ENCODE results near the gene CCDC142.

The CCDC142 gene

DNA sequence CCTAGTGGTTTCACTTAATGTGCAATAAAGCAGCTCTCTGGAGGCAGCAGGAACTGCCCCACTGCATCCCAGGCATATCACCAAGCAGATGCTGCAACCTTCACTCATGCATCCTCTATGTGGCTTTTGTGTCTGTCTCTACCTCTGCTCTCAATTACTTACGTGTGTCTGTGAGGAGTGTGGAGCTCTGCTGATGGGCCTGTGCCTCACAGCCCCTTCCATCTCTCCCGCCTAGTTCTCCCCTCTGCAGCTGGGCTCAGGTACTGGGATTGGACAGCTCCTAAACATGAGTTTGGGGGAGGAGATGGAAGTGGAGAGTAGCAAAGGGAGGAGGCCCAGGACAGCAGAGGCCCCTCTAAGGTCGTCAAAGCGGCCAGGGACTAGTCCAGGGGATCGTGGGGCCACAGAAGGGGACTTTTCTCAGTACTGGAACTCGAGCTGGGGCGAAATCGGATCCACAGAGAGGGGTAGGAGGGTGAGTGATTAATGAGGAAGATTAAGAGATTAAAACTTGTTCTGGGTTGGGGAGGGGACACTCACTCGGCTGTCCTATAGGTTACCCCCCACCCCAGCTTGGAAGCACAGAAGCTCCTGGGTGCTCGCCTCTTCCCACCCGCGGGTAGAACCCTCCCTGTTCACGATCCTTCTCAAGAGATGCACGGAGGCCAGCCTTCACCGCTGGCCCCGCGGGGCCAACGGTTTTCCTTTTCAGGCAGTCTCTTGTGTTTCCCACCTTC, 18.7 kb upstream of the CCDC142 start:
- H3K4me3 ChIP-seq (replicated peaks in 1 of 2; ENCODE audit: low read depth in 2 of 2, low read length in 2 of 2), result peak overlapping the region in 1 of 2 donors; percentile 69
- no peak for DNase-seq (ENCODE audit: low read depth in 2 of 2)
- TF ChIP-seq, protein P1, sequence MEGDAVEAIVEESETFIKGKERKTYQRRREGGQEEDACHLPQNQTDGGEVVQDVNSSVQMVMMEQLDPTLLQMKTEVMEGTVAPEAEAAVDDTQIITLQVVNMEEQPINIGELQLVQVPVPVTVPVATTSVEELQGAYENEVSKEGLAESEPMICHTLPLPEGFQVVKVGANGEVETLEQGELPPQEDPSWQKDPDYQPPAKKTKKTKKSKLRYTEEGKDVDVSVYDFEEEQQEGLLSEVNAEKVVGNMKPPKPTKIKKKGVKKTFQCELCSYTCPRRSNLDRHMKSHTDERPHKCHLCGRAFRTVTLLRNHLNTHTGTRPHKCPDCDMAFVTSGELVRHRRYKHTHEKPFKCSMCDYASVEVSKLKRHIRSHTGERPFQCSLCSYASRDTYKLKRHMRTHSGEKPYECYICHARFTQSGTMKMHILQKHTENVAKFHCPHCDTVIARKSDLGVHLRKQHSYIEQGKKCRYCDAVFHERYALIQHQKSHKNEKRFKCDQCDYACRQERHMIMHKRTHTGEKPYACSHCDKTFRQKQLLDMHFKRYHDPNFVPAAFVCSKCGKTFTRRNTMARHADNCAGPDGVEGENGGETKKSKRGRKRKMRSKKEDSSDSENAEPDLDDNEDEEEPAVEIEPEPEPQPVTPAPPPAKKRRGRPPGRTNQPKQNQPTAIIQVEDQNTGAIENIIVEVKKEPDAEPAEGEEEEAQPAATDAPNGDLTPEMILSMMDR (IDR thresholded peaks at IDR 0.05; ENCODE audit: low read depth, low read length), result no peak

DNA sequence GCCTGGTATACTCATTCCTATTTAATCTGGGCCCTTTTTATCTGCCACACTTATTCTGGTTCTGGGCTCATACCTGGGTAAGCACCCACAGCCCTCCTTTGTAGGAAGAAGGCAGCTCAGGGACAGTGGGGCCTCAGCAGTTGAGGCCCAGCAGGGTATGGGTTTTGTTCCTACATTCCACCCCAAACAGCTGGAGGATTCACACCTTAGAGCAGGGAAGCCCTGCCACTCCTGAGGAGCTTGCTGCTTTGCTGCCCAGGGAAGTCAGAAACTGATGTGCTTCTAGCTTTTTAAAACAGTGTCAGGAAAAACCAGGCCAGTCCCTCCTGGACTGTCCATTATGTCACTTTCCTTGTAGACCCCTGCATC, 17.8 kb upstream of the CCDC142 start:
- no peak overlapping the region for H3K4me3 ChIP-seq (replicated peaks in 1 of 2; ENCODE audit: low read depth in 2 of 2, low read length in 2 of 2)
- TF ChIP-seq, protein P1 (IDR thresholded peaks at IDR 0.05; ENCODE audit: low read depth, low read length), result no peak
- DNase-seq (ENCODE audit: low read depth in 2 of 2), result no peak

DNA sequence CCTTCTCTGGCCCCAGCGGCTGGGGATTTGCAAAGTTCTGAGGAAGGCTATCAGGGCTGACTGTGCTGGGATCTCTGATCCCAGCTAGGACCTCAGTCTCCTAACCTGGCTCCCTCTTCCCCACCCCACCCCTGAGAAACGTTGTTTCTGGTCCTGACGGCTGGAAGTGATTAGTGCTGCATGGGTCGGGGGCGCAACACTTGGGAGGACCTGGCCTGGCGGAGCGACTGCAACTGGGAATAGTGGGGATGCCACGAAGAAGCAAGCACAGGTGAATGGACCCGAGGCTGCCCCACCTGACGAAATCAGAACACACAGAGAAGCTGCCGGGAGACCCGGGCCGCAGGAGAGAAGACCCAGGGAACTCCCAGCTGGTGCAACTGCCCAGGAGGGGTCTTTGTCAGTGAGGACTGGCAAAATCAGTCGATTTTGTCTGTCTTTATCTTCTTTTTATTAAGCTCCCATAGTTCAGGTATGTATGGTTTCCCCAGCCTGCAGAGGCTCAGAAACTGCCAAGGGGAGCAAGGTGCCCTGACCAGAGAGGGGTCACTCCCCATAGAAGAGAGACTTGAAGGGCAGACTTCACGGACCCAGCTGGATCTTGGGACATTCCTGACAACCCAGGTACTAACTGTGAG, 17.3 kb upstream of the CCDC142 start:
- TF ChIP-seq, protein P1 (IDR thresholded peaks at IDR 0.05; ENCODE audit: low read depth, low read length), result no peak
- DNase-seq (ENCODE audit: low read depth in 2 of 2), result no peak
- no peak overlapping the region for H3K4me3 ChIP-seq (replicated peaks in 1 of 2; ENCODE audit: low read depth in 2 of 2, low read length in 2 of 2)

DNA sequence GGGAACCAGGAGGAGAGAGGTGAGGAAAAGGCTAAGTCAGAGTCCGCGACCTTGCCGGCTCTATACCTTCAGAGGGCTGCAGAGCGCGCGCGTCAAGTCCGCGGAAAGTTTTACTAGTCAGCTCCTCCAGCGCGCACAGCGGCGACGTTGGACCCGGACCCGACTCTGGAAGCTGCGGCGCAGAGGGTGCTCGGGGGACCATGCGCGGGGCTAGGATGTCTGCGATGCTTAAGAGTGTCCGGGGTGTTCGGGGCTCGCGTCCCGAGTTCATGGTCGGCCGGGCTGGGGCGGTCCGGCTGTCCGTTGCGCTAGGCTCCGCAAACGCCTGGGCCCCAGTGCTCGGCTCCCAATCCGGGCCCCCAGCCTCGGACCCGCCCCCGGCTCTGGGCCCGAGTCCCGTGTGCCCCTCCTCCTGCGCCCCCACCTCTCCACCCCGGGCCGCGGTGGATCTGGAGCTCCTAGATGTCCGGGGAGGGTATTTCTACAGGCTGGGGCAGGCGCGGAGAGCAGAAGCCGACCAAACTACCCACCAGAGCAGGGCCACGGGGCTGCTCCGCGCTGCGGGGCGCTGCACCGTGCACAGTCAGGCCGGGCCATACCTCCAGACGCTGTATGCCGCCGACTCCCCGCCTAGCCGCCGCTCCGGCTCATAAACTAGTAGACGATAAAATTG, 16.6 kb upstream of the CCDC142 start, which contains the start of gene LBX2:
LBX2 (minus strand) TSS at position 337 of the 673 bp plus-strand sequence; CDS start at position 271, 66 bp downstream.
- H3K4me3 ChIP-seq (replicated peaks in 1 of 2; ENCODE audit: low read depth in 2 of 2, low read length in 2 of 2), result peak within 1 kb of the TSS; percentile 35 to 39
- TF ChIP-seq, protein P1 (IDR thresholded peaks at IDR 0.05; ENCODE audit: low read depth, low read length), result no peak
- DNase-seq (ENCODE audit: low read depth in 2 of 2), result peak; percentile 33 to 35

DNA sequence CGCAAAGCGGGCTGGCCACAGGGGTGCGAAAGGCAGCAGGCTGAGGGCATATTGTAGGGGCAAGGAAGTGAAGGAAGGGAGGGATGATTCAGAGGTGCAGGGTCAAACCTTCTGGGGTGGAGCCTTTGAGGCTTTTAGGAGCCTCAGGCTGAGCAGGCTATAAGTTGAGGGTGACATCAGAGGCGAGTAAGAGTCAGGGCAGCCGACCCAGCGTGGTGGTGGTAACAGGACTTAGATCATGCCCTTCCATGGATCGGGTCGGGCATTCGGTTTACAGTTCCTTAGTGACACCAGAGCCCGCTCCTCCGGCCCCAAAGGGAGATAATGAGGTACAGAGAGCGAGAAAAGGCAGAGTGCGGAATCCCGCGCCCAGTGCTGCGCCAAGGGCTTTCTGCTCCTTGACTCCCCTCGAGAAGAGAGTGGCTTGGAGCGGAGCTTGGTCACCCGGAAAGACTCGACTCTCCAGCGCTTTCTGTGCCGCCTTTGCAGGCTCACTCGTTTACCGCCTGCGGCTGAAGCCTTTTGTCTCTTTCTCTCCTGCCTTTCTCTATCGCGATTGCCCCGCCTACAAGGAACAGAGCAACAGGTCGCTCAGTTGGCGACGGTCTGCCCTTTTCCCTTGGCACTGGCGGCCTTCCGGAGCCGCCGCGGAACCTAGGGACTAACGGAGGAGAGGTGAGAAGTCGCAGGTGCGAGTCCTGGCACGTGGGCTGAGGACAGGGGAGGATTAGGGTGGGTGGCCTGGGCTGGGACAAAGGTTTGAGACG, 15.9 kb upstream of the CCDC142 start:
- TF ChIP-seq, protein P1 (IDR thresholded peaks at IDR 0.05; ENCODE audit: low read depth, low read length), result no peak
- peak in 1 of 2 donors; percentile 43 for DNase-seq (ENCODE audit: low read depth in 2 of 2)
- peak overlapping the region; percentile 35 to 39 for H3K4me3 ChIP-seq (replicated peaks in 1 of 2; ENCODE audit: low read depth in 2 of 2, low read length in 2 of 2)

DNA sequence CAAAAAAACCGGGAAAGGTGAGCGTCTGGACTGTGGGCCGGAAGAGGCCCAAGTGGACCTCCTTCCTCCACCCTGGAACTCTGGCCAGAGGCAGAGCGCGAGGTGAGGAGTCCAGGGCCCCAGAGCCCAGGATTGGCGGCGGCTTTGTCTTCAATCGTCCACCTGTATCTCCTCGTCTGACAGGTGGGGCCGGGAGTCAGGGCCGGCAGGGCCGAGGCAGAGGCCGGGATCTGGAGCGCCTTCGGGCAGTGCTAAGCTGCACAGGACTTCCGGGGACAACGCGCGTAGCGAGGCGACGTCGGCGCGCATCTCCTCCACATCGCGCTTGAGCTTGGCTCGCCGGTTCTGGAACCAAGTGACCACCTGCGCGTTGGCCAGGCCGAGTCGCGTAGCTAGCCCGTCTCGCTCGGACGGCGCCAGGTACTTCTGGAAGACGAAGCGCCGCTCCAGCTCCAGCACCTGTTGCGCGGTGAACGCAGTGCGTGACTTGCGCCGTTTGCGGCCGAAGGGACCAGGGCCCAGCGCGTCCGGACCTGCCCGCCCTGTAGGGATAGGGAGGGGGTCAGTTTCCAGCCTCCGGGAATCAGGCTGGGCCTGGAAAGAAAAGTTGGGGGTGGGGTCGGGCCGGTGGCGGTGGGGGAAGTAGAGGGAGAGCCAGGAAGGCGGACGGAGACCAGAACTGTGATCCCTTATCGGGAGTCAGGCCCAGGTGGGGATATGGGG, 15.1 kb upstream of the CCDC142 start:
- H3K4me3 ChIP-seq (replicated peaks in 1 of 2; ENCODE audit: low read depth in 2 of 2, low read length in 2 of 2), result peak overlapping the region; percentile 35 to 39
- DNase-seq (ENCODE audit: low read depth in 2 of 2), result peak in 1 of 2 donors; percentile 14
- TF ChIP-seq, protein P1 (IDR thresholded peaks at IDR 0.05; ENCODE audit: low read depth, low read length), result no peak

All from cardiac fibroblast (primary cell).